Mesendoderm (in vitro differentiated cells): ENCODE measurements around the gene DIAPH2.

Experiments used
- DNase-seq: peaks from one replicate; pipeline ENCODE4 v3.0.0; 2013
- H2AK5ac ChIP-seq: 2 replicates; pipeline ENCODE4 v1.6.1; 2013; ENCODE audit warnings: low read length, inconsistent platforms
- H2BK120ac ChIP-seq: 2 replicates; pipeline ENCODE4 v1.6.1; 2013; ENCODE audit warnings: low read depth, mild to moderate bottlenecking, low read length, moderate library complexity, mixed read lengths
- H2BK15ac ChIP-seq: replicated peaks from 2 replicates; pipeline ENCODE4 v1.6.1; 2013; ENCODE audit warnings: low read depth, mild to moderate bottlenecking, moderate library complexity
- H2BK5ac ChIP-seq: 2 replicates; pipeline ENCODE4 v1.6.1; 2013; ENCODE audit warnings: low read length, inconsistent platforms
- H3K18ac ChIP-seq: 2 replicates; pipeline ENCODE4 v1.6.1; 2013; ENCODE audit warnings: mild to moderate bottlenecking, low read length, mixed read lengths
- H3K23ac ChIP-seq: one replicate; pipeline ENCODE4 v1.6.1; 2013; ENCODE audit warnings: low read length
- H3K27ac ChIP-seq: 2 replicates; pipeline ENCODE4 v1.5.1; 2013; ENCODE audit warnings: low read depth, mild to moderate bottlenecking, inconsistent platforms, low read length, moderate library complexity
- H3K27me3 ChIP-seq: 2 replicates; pipeline ENCODE4 v1.6.1; 2013; ENCODE audit warnings: low read length, control low read depth, mild to moderate bottlenecking, inconsistent platforms; ENCODE audit not compliant: insufficient read depth, poor library complexity
- H3K36me3 ChIP-seq: 2 replicates; pipeline ENCODE4 v1.6.1; 2013; ENCODE audit warnings: low read length, inconsistent platforms; ENCODE audit not compliant: control insufficient read depth, insufficient read depth
- H3K4ac ChIP-seq: one replicate; pipeline ENCODE4 v1.6.1; 2013; ENCODE audit warnings: low read depth, mild to moderate bottlenecking, low read length, moderate library complexity
- H3K4me1 ChIP-seq: 2 replicates; pipeline ENCODE4 v1.6.1; 2013; ENCODE audit warnings: low read depth, low read length, inconsistent platforms; ENCODE audit not compliant: control insufficient read depth
- H3K4me2 ChIP-seq: 2 replicates; pipeline ENCODE4 v1.6.1; 2013; ENCODE audit warnings: low read length
- H3K4me3 ChIP-seq: 2 replicates; pipeline ENCODE4 v1.5.1; 2013; ENCODE audit warnings: mild to moderate bottlenecking, low read length
- H3K56ac ChIP-seq: one replicate; pipeline ENCODE4 v1.6.1; 2013; ENCODE audit warnings: low read length
- H3K79me1 ChIP-seq: 2 replicates; pipeline ENCODE4 v1.6.1; 2013; ENCODE audit warnings: low read length, inconsistent platforms
- H3K79me2 ChIP-seq: 2 replicates; pipeline ENCODE4 v1.6.1; 2013; ENCODE audit warnings: mild to moderate bottlenecking, low read length; ENCODE audit not compliant: control insufficient read depth, insufficient read depth
- H3K9ac ChIP-seq: 2 replicates; pipeline ENCODE4 v1.6.1; 2013; ENCODE audit warnings: low read length, inconsistent platforms
- H4K5ac ChIP-seq: one replicate; pipeline ENCODE4 v1.6.1; 2013; ENCODE audit warnings: low read length
- H4K8ac ChIP-seq: one replicate; pipeline ENCODE4 v1.6.1; 2013; ENCODE audit warnings: low read depth, mild to moderate bottlenecking, control low read depth, low read length, moderate library complexity
- WGBS: extraction: QIAGEN DNeasy Blood & Tissue Kit; methylation state at CpG from one replicate; pipeline ENCODE4 v1.1.7; 2013; ENCODE audit warnings: low lambda C conversion rate, missing lambda C conversion rate; ENCODE audit not compliant: insufficient coverage; ENCODE audit errors: extremely low coverage; 5-methylcytosine and 5-hydroxymethylcytosine counted together

DIAPH2 gene

GRCh38 chrX:97159916-97160800 is 475.5 kb downstream of the DIAPH2 start:
- Histone ChIP-seq H2AK5ac (no peak overlapping the region), H4K5ac (no peak overlapping the region), H3K79me2 (no peaks in the 10 kb centered on the region), H3K36me3 (no peaks in the 10 kb centered on the region), H3K23ac (no peak overlapping the region), H3K56ac (peak overlapping the region; percentile 37), H3K79me1 (no peaks in the 10 kb centered on the region), H3K4ac (no peak overlapping the region), H3K27ac (no peak overlapping the region), H4K8ac (no peak overlapping the region), H2BK120ac (no peak overlapping the region), H3K9ac (no peak overlapping the region), H2BK15ac (no peak overlapping the region), H2BK5ac (no peak overlapping the region), H3K27me3 (no peaks in the 10 kb centered on the region), H3K4me3 (no peak overlapping the region), H3K4me2 (no peak overlapping the region), H3K4me1 (no peaks in the 10 kb centered on the region), H3K18ac (no peak overlapping the region)
- DNase-seq, result peak; percentile 95
- WGBS, result no CpG with 5 or more reads among the region's 7 CpGs

DNA sequence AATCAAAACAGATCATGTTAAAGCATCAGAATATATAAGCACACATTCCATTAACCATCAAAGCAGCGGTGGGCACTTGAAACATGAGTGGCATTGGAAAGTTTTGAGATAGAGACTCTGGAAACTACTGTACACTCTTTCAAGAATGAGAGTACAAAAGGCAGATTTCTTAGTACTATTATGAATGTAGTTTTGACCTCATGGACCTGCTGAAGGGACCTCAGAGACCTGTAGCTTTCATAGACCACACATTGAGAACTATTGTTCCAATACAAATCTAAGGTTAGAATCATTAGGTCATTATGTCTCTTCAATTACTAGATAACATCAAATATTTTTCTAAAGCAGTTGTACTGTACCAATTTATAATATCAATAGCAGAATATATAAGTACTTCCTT is 482.7 kb downstream of the DIAPH2 start:
- Histone ChIP-seq H3K4me2 (no peak overlapping the region), H3K4me3 (no peak overlapping the region), H3K56ac (no peak overlapping the region), H4K5ac (no peak overlapping the region), H3K23ac (no peak overlapping the region), H3K4ac (no peak overlapping the region), H2BK120ac (no peak overlapping the region), H3K27me3 (no peaks in the 10 kb centered on the region), H2AK5ac (no peak overlapping the region), H3K36me3 (no peaks in the 10 kb centered on the region), H3K27ac (no peak overlapping the region), H2BK15ac (no peak overlapping the region), H3K79me2 (no peaks in the 10 kb centered on the region), H3K4me1 (no peaks in the 10 kb centered on the region), H3K9ac (no peak overlapping the region), H2BK5ac (no peak overlapping the region), H4K8ac (no peak overlapping the region), H3K18ac (no peak overlapping the region), H3K79me1 (no peaks in the 10 kb centered on the region)
- WGBS, result no CpG with 5 or more reads among the region's 1 CpG
- no peak for DNase-seq

GRCh38 chrX:97168646-97169045 is 484.0 kb downstream of the DIAPH2 start:
- no peak overlapping the region for H2BK120ac ChIP-seq
- no peak overlapping the region for H4K5ac ChIP-seq
- no peaks in the 10 kb centered on the region for H3K79me1 ChIP-seq
- H3K79me2 ChIP-seq, result no peaks in the 10 kb centered on the region
- no peaks in the 10 kb centered on the region for H3K27me3 ChIP-seq
- no peak overlapping the region for H3K4me3 ChIP-seq
- no peak overlapping the region for H3K27ac ChIP-seq
- H3K9ac ChIP-seq, result no peak overlapping the region
- H3K4me2 ChIP-seq, result no peak overlapping the region
- H3K18ac ChIP-seq, result no peak overlapping the region
- H3K4ac ChIP-seq, result no peak overlapping the region
- H3K4me1 ChIP-seq, result no peaks in the 10 kb centered on the region
- H2BK15ac ChIP-seq, result no peak overlapping the region
- no CpG with 5 or more reads among the region's 2 CpGs for WGBS
- no peak overlapping the region for H2AK5ac ChIP-seq
- H4K8ac ChIP-seq, result no peak overlapping the region
- H2BK5ac ChIP-seq, result no peak overlapping the region
- H3K56ac ChIP-seq, result no peak overlapping the region
- H3K36me3 ChIP-seq, result no peaks in the 10 kb centered on the region
- no peak overlapping the region for H3K23ac ChIP-seq
- DNase-seq, result no peak

DNA sequence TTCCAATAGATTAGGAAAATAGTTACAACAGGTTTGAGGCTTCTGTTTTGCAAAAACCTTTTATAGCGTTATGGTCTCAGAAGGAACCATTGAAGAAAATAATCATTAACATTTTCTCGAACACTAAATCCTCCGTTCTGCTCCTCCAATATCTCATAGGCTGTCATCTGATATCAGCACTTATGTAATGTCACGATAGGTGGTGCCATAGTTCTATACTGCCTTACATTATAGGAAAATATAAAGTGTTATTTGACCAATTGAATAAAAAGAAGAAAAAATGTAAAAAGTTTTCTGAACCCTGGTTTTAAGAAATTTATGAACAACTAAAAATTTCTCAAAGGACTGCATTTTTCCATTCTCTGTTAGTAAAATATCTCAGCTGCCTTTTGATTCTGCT is 490.5 kb downstream of the DIAPH2 start:
- H3K4me1 ChIP-seq, result no peaks in the 10 kb centered on the region
- no peak overlapping the region for H2AK5ac ChIP-seq
- H3K79me1 ChIP-seq, result no peaks in the 10 kb centered on the region
- no peak for DNase-seq
- no peaks in the 10 kb centered on the region for H3K27me3 ChIP-seq
- H3K4ac ChIP-seq, result no peak overlapping the region
- H3K4me2 ChIP-seq, result no peak overlapping the region
- no peak overlapping the region for H3K27ac ChIP-seq
- H4K5ac ChIP-seq, result no peak overlapping the region
- H3K4me3 ChIP-seq, result no peak overlapping the region
- H2BK15ac ChIP-seq, result no peak overlapping the region
- WGBS, result no CpG with 5 or more reads among the region's 4 CpGs
- H3K79me2 ChIP-seq, result no peaks in the 10 kb centered on the region
- no peak overlapping the region for H2BK5ac ChIP-seq
- H3K9ac ChIP-seq, result no peak overlapping the region
- no peak overlapping the region for H3K18ac ChIP-seq
- H2BK120ac ChIP-seq, result no peak overlapping the region
- H4K8ac ChIP-seq, result no peak overlapping the region
- H3K56ac ChIP-seq, result no peak overlapping the region
- H3K23ac ChIP-seq, result no peak overlapping the region
- H3K36me3 ChIP-seq, result no peaks in the 10 kb centered on the region

DNA sequence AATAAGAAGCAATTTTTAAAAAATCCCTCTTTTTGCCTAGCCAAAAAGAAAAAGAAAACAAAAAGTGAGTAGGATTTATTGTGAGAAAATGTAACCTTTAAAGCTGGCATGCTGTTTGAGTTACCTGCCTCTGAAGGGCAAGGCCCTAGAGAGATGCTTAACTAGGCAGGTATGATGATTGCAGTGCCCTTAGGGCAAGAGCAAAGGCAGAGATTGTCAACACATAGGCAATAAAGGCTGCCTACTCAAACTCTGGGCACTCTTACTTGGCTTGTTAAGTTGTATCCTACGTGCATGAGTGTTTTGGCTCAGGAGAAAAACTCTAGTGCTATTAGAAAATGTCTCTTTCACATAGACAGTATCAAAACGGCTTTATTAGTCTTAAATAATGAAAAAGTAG is 505.0 kb downstream of the DIAPH2 start:
- H3K18ac ChIP-seq, result no peak overlapping the region
- no peaks in the 10 kb centered on the region for H3K79me1 ChIP-seq
- no peak overlapping the region for H3K56ac ChIP-seq
- no peak overlapping the region for H3K4me3 ChIP-seq
- no peak overlapping the region for H4K8ac ChIP-seq
- no peak overlapping the region for H3K9ac ChIP-seq
- no peak overlapping the region for H2BK15ac ChIP-seq
- WGBS, result no CpG with 5 or more reads among the region's 2 CpGs
- H3K36me3 ChIP-seq, result no peaks in the 10 kb centered on the region
- no peak for DNase-seq
- H3K23ac ChIP-seq, result no peak overlapping the region
- no peak overlapping the region for H2BK120ac ChIP-seq
- no peaks in the 10 kb centered on the region for H3K27me3 ChIP-seq
- no peak overlapping the region for H3K27ac ChIP-seq
- no peak overlapping the region for H2AK5ac ChIP-seq
- no peak overlapping the region for H2BK5ac ChIP-seq
- no peak overlapping the region for H3K4me2 ChIP-seq
- no peaks in the 10 kb centered on the region for H3K4me1 ChIP-seq
- no peaks in the 10 kb centered on the region for H3K79me2 ChIP-seq
- no peak overlapping the region for H4K5ac ChIP-seq
- no peak overlapping the region for H3K4ac ChIP-seq

GRCh38 chrX:97199501-97199900 is 514.9 kb downstream of the DIAPH2 start:
- Histone ChIP-seq H2AK5ac (no peak overlapping the region), H3K23ac (no peak overlapping the region), H3K4me2 (no peak overlapping the region), H3K56ac (no peak overlapping the region), H3K4me1 (no peaks in the 10 kb centered on the region), H3K4ac (no peak overlapping the region), H3K18ac (no peak overlapping the region), H4K5ac (no peak overlapping the region), H4K8ac (no peak overlapping the region), H3K79me2 (no peaks in the 10 kb centered on the region), H3K9ac (no peak overlapping the region), H2BK120ac (no peak overlapping the region), H2BK5ac (no peak overlapping the region), H3K27ac (no peak overlapping the region), H3K4me3 (no peak overlapping the region), H3K79me1 (no peaks in the 10 kb centered on the region), H3K27me3 (no peaks in the 10 kb centered on the region), H3K36me3 (no peaks in the 10 kb centered on the region), H2BK15ac (no peak overlapping the region)
- no peak for DNase-seq
- no CpG with 5 or more reads among the region's 2 CpGs for WGBS
